Small intestine (tissue), 7 donors: ENCODE results near the gene KIF22. TPM values are rescaled to one million over a fixed set of nuclear protein-coding genes. Genes with fewer than 3 reads are reported as not detected.
"Not testable (repeated sequence)": the region's sequence is repeated elsewhere in the genome, so short reads cannot be mapped to it uniquely, and the experiment has no call there.

Experiments
- DNase-seq, 2 donors: peaks; one replicate each; pipeline versions ENCODE4 v3.0.0 to v3.0.0-alpha.2; 2013
- FAIRE-seq: peaks from 2 replicates; lab custom pipeline; 2012; peaks lifted over from hg19 to GRCh38; lab: Jason Lieb, UNC
- H3K27ac ChIP-seq, 3 donors: one replicate each; pipeline ENCODE4 v1.5.1; 2013; ENCODE audit warnings: low read length in 2 of 3, mild to moderate bottlenecking in 2 of 3, control low read depth in 1 of 3, inconsistent platforms in 1 of 3, low read depth in 1 of 3, moderate library complexity in 1 of 3
- H3K27me3 ChIP-seq, 3 donors: one replicate each; pipeline ENCODE4 v1.6.1; 2013; ENCODE audit warnings: low read length in 3 of 3, inconsistent platforms in 1 of 3; ENCODE audit not compliant: control insufficient read depth in 3 of 3, insufficient read depth in 3 of 3
- H3K36me3 ChIP-seq, 3 donors: one replicate each; pipeline ENCODE4 v1.6.1; 2013; ENCODE audit warnings: low read length in 3 of 3, inconsistent platforms in 1 of 3, low read depth in 1 of 3, mild to moderate bottlenecking in 1 of 3, moderate library complexity in 1 of 3; ENCODE audit not compliant: control insufficient read depth in 3 of 3, insufficient read depth in 2 of 3
- H3K4me1 ChIP-seq, 3 donors: one replicate each; pipeline ENCODE4 v1.6.1; 2013; ENCODE audit warnings: low read length in 2 of 3, inconsistent platforms in 1 of 3, low read depth in 1 of 3, mild to moderate bottlenecking in 1 of 3, moderate library complexity in 1 of 3; ENCODE audit not compliant: control insufficient read depth in 3 of 3, insufficient read depth in 2 of 3
- H3K4me3 ChIP-seq, 3 donors: one replicate each; pipeline ENCODE4 v1.5.1; 2013; ENCODE audit warnings: low read length in 3 of 3, control low read depth in 1 of 3, inconsistent platforms in 1 of 3, low read depth in 1 of 3, mild to moderate bottlenecking in 1 of 3, moderate library complexity in 1 of 3
- H3K9me3 ChIP-seq, 2 donors: one replicate each; pipeline ENCODE4 v1.6.1; 2013; ENCODE audit warnings: low read depth in 1 of 2, low read length in 1 of 2; ENCODE audit not compliant: control insufficient read depth in 2 of 2, insufficient read depth in 1 of 2
- WGBS, 3 donors: extraction: QIAGEN DNeasy Blood & Tissue Kit; methylation state at CpG; one replicate each; pipeline ENCODE4 v1.1.7; 2013; 5-methylcytosine and 5-hydroxymethylcytosine counted together
- polyA plus RNA-seq, 4 donors: library from polyadenylated mRNA; stranded (reverse) in 3 of 4; unstranded in 1 of 4; fragments of 200-250 nt in 3 of 4; fragments of 120-200 nt in 1 of 4; gene quantifications; one replicate each; pipeline versions ENCODE4 v1.2.1 to v1.2.3, GENCODE V29; 2013
- donor health status: healthy with polysubstance abuse.
- donor health status: control.
- donor health status: control.
- donor health status: Bipolar disorder and iron deficiency.
- donor health status: healthy.

The KIF22 gene
- polyA plus RNA-seq, 4 donors: 17.0 to 61.7 (median 34.5) TPM

GRCh38 chr16:29784157-29784556 lies 6.4 kb upstream of the KIF22 start:
- no peak for FAIRE-seq

DNA sequence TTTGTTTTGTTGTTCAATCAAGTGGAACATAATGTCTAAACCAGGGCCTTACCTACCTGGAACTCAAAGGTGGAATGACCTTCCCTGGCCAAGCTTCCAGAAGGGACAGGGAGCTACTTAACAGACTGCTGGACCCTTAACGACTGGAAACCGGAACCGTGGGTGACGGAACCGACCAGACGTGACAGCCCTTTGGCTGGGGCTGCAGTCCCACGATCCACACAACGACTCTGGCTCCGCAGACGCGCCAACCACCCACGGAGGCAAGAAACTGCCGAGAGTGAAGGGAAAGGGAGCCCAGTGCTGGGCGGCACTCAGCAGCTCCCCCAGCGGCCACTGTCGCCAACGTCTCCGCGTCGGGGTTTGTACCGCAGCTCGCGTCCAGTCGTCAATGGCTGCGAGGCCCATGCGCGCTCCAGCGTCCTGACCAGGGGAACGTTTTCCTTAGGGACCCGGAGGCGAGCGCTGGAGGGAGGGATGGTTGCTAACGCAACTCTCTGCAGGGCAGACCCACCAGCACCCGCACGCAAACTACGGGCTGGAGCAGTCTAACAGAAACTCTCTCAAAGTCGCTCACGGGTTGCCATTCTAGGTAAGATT lies 5.5 kb upstream of the KIF22 start:
- H3K4me1 ChIP-seq: peaks cover 0 to 4% (median 0%) of the 10 kb centered on the region in 3 donors
- peaks cover 0 to 3% (median 0%) of the 10 kb centered on the region in 3 donors for H3K36me3 ChIP-seq
- 17 to 66% (median 58%) methylated on average over 38 of the region's 38 CpGs for WGBS, 3 donors
- H3K27ac ChIP-seq: peak overlapping the region in 1 of 3 donors; percentile 40
- FAIRE-seq (no peak), DNase-seq (peak in 1 of 2 donors; percentile 76)
- H3K9me3 ChIP-seq: peaks cover 0 to 7% of the 10 kb centered on the region in 2 donors
- H3K27me3 ChIP-seq: no peaks in the 10 kb centered on the region
- no peak overlapping the region for H3K4me3 ChIP-seq

More at GRCh38 chr16:29784157-29784556, 6.4 kb upstream of the KIF22 start:
- H3K27ac ChIP-seq: no peak overlapping the region
- WGBS, 3 donors: 89 to 94% (median 91%) methylated on average over 2 of the region's 2 CpGs
- no peaks in the 10 kb centered on the region for H3K27me3 ChIP-seq
- H3K4me3 ChIP-seq: no peak overlapping the region
- DNase-seq: no peak
- peaks cover 0 to 6% (median 0%) of the 10 kb centered on the region in 3 donors for H3K36me3 ChIP-seq
- H3K9me3 ChIP-seq: peaks cover 0 to 7% of the 10 kb centered on the region in 2 donors
- H3K4me1 ChIP-seq: no peaks in the 10 kb centered on the region

GRCh38 chr16:29787155-29787554 lies 3.4 kb upstream of the KIF22 start:
- DNase-seq, FAIRE-seq, H3K27ac ChIP-seq, H3K9me3 ChIP-seq, H3K4me1 ChIP-seq, H3K4me3 ChIP-seq, H3K27me3 ChIP-seq, H3K36me3 ChIP-seq: not testable (repeated sequence)
- WGBS, 3 donors: 84 to 89% (median 87%) methylated on average over 4 of the region's 4 CpGs

GRCh38 chr16:29789775-29790182 lies 772 bp upstream of the KIF22 start:
- no peaks in the 10 kb centered on the region for H3K27me3 ChIP-seq
- peaks cover 0 to 6% (median 0%) of the 10 kb centered on the region in 3 donors for H3K4me1 ChIP-seq
- H3K9me3 ChIP-seq: no peaks in the 10 kb centered on the region
- DNase-seq (no peak), FAIRE-seq (no peak)
- 70 to 72% (median 71%) methylated on average over 20 of the region's 20 CpGs for WGBS, 3 donors
- H3K36me3 ChIP-seq: no peaks in the 10 kb centered on the region
- H3K27ac ChIP-seq: peak overlapping the region; percentile 81 to 87 (median 81)
- H3K4me3 ChIP-seq: peak overlapping the region in 2 of 3 donors; percentile 59 to 61

DNA sequence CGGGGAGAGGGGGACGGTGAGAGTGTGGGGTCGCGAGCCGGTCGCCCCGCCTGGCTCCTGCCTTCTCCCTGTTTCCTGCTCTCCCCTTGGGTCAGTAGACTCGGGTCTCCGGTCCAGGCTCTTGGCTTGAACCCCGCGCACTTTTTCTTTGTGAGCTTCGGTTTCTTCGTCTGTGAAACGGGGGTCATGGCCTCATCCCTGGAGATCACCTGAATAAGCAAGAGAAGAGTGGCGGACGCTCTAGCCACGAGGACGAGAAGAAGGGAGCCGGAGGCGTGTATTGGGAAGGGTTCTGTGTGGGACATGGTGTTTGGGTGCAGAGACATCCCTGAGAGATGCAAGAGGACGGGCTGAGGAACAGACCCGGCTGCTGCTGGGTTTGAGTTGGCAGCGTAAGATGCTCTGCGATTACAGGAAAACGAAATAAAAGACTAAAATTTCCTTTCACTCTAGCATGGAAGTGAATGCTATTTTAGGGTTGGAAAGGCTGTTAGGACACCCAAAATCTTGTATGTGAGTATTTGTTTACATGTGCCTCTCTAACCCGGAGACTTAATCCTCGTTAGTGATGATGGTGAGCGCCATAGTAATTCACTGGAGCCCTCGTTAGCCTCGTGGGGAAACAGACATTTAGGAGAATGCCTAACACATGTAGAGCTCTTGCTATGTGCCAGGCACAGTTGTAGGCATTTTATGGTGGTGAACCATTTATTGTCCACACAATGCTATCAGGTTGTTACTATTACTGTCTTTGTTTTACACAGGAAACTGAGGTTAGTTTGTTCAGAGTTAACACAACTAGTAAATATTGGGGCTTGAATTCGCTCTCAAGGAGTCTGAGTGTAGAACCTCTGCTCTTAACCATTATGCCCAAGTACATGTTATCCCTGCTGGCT lies 646 bp downstream of the KIF22 start:
- Histone ChIP-seq H3K9me3 (no peaks in the 10 kb centered on the region), H3K4me1 (peaks cover 0 to 6% (median 0%) of the 10 kb centered on the region in 3 donors), H3K27ac (peak overlapping the region; percentile 65 to 88 (median 79)), H3K4me3 (peak overlapping the region; percentile 93 to 99 (median 96)), H3K36me3 (peaks cover 0 to 2% (median 0%) of the 10 kb centered on the region in 3 donors), H3K27me3 (no peaks in the 10 kb centered on the region)
- 1 to 2% (median 1%) methylated on average over 23 to 31 of the region's 31 CpGs for WGBS, 3 donors
- no peak for FAIRE-seq
- DNase-seq: no peak

DNA sequence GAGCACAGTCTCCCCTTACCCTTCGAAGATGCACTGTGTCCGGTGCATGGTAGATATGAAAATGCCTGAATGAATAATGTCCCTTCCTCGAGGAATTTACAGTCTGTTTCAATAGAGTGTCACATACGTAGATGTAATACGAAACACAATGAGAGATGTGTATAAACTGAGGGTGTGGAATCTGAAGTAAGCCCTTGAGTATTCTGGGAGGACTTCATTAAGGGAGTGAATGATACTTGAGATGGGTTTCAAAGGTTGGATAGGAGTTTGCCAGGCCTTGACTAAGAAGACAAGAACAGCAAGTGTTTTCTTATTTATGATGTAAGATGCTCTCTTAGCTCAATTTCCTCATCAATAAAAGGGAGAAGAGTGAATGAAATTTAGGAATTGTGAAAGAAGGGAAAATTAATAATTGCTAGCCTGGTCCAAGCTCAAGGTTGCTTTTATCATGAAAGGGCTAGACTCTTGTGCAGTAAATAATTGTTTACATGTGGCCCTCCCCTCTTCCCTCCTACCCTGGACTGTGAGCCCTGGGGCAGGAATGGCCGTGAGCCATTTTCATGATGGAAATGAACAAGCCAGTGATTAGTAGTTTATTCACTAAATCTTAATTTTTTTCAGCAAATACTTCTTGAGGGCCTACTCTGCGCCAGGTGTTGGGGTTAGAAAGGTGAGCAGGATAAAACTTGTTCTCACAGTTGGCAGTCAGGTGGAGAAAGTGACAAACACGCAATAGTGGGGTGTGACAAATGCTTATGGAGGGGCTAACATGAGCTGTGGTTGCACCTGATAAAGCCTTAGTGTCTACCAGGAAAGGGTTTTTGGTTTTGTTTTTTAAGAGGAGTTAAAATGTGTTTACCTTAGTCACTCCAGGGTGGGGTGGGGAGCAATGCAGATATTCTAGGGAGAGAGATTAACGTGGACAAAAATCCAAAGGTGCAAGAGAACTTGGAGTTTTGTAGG lies 1.6 kb downstream of the KIF22 start:
- DNase-seq (no peak), FAIRE-seq (no peak)

DNA sequence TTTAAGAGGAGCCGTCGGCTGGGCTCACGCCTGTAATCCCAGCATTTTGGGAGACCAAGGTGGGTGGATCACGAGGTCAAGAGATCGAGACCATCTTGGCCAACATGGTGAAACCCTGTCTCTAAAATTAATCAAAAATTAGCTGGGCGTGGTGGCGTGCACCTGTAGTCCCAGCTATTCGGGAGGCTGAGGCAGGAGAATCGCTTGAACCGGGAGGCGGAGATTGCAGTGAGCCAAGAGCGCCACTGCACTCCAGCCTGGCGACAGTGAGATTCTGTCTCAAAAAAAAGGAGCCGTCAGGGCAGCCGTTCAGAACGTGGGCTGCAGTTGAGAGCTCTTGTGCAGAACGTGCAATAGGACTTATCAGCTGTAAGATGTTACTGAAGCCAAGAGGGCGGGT lies 2.6 kb downstream of the KIF22 start:
- not testable (repeated sequence) for H3K4me3 ChIP-seq, FAIRE-seq, H3K9me3 ChIP-seq, H3K27me3 ChIP-seq, DNase-seq, H3K4me1 ChIP-seq, H3K27ac ChIP-seq
- 91 to 92% (median 91%) methylated on average over 18 of the region's 18 CpGs for WGBS, 3 donors
- peaks cover 0 to 16% (median 2%) of the 10 kb centered on the region in 3 donors for H3K36me3 ChIP-seq

More for the DNA sequence above, 1.6 kb downstream of the KIF22 start:
- peaks cover 0 to 6% (median 0%) of the 10 kb centered on the region in 3 donors for H3K4me1 ChIP-seq
- H3K9me3 ChIP-seq: no peaks in the 10 kb centered on the region
- 50 to 60% (median 54%) methylated on average over 9 of the region's 9 CpGs for WGBS, 3 donors
- H3K4me3 ChIP-seq: peak overlapping the region in 2 of 3 donors; percentile 93 to 99
- H3K27me3 ChIP-seq: no peaks in the 10 kb centered on the region
- H3K27ac ChIP-seq: no peak overlapping the region
- H3K36me3 ChIP-seq: peaks cover 0 to 12% (median under 1%) of the 10 kb centered on the region in 3 donors
